Activated CD8-positive, alpha-beta memory T cell treated with anti-CD3 and anti-CD28 coated beads, Interleukin-2, amount 50 U/mL, for 48 hours (primary cell): Measurements from ENCODE around the gene FAM200C.

Source experiments
- DNase-seq: peaks from one replicate; pipeline ENCODE4 v3.0.0-alpha.2; 2020

FAM200C gene

DNA sequence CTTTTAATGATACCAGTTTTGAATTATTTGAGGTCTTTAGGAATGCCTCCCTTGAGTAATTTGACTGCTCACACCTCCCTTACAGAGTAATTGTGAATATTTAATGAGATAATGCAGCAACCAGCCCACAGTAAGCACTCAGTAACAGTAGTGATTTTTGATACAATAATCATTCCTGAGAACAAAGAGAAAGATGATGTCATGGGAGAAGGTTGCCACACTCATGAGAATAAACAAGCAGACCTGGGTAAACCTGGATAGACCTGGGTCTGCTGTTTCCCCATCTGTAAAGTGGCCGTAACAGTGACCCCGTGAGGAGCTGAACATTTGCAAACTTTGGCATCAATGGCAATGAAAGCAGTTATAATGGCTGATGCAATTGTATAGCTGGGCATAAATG is 33.6 kb downstream of the FAM200C start:
- DNase-seq, result no peak

DNA sequence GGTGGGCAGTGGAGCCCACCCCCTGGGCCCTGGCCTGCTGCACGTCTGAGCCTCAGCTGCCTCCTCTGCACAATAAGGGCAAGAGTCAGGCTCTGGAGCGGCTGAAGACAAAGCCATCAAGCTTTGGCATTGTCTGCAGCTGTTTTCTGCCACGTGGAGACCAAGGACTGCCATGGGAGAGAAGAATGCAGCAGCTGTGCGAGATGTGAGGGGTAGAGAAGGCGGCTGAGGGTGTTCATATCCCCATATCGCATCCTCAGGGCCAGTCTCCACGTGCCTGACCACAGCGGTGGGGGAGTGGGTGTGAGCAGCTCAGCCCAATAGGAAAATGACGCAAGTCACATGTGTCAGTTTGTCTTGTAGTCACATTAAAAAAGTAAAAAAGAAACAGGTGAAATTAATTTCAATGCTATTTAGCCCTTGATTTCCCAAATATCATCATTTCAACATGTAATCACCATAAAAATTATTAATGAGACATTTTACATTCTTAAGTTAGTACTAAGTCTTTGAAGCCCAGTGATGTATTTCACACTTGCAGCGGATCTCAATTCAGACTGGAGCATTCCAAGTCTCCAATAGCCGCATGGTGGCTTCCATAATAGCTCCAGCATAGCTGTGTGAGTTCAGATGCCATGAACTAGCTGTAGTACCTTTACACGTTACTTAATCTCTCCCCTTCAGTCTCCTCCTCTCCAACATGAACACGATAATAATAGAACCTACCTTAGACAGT is 36.0 kb downstream of the FAM200C start:
- no peak for DNase-seq

DNA sequence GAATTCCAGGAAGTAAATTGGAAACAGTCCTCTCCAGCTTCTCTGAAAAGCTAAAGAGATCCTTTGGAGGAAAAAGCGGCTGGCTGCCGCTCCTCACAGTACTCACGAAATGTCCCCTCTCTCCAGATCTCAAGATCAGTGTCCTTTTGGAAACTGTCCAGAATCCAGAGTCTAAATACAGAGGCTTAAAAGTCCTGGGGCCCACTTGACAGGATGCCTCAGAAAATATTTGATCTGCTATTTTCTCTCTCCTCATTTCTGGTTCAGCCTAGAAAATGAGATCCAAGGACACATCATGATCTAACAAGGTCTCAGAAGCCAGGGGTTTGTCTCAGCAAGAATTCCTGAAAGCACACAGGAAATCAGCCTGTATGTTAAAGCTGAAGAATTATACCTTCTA is 36.6 kb downstream of the FAM200C start:
- no peak for DNase-seq

DNA sequence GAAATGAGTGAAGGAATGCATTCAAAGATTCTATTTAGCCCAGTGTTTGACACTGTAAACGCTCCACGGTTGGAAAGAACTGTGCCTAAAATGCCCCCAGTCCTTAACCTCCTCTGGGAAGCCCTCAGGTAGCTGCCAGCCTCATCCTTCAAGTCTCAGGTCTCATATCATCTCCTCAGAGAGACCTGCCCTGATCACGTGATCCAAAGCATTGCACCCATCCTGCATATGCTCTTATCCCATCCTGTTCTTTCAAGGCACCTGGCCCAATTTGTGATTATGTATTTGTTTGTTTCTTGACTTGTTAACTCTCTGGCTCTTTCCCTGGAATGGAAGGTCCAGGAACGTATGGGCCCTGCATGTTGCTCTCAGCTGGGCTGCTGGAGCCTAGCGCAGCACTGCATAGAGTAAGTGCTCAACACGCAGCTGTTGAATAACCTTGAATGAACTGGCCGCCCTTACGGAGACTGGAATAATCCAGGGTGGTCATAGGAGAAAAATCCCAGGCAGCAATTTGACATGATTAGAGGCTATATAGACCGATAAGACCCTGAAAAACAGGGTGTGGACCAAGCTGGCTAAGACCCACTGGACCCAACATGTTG is 38.1 kb downstream of the FAM200C start:
- DNase-seq, result no peak

DNA sequence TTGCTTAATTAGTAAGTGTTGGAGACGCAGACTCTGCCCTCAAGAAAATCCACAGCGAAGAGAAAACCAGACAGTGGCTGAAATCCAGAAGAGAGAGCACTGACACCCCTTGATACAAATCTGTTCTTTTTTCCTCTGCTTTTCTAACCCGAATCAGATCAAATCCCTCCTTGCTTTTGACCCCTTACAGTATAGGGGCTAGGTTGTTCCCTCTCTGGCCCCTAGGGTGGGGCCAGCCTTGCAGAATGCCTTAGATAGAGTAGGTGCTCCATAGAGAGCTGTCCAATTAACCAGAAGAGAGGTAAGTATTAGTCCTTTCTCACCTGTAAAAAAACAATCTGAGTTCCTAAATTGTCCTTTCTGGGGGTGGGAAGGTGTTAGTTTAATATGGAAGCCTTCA is 39.5 kb downstream of the FAM200C start:
- DNase-seq, result no peak

DNA sequence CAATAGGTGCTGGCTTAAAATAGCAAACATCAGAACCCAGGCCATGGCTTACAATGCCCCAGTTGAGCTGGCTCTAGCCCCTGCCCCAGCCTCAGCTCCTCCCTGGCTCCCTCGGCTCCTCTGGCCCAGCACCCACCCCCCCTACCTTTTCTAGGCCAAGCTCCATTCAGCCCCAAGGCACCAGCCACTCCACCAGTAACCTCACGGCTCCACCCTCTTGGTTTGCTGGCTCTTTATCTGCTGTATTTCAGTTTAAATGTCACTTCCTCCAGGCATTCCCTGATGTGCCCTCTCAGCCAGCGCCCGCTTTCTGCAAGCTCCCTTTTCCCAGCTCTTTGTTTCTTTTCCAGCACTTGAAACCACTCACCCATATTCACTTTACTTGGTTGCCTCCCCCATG is 40.0 kb downstream of the FAM200C start:
- no peak for DNase-seq

DNA sequence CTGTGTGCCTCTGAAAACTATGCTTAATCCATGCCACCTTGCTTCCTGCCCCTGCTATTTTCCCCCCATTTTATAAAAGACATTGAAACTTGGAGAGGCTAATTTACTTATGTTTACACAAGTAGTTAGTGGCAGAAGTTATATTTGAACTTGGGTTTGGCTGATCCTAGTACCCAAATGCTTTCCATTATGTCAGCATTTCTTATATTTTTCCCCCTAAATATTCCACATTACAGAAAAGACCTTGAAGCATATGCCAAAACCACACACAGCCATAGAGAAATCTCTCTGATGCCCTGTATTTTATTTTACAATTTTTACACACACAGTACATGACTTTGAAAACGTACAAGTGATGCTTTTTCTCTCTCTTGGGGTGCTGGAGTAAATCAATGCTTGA is 40.6 kb downstream of the FAM200C start:
- no peak for DNase-seq

DNA sequence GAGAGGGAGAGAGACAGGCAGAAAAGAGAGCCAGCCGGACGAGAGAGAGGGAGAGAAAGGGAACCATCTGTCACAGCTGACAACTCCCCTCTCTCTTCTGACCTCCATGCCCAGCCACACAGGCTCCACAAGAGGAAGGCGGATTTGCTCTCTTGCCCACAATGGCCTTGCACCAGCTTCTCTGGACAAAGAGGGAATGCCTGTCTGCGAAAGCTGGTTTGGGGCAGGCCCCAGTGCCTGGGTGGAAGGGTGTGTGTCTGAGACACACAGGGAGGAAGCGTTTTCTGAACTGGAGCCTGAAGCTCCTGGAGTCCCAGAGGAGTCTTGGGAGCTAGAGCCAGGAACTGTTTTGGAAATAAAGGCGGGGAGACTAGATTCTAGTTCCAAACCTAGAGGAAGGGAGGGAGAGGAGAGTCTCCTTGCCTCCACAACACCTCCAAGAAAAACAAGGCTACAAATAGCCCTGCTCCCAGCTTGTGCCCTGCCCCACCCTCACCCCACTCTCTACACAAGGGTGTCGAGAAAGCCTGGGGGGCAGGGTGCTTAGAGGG is 41.9 kb downstream of the FAM200C start:
- DNase-seq, result no peak

DNA sequence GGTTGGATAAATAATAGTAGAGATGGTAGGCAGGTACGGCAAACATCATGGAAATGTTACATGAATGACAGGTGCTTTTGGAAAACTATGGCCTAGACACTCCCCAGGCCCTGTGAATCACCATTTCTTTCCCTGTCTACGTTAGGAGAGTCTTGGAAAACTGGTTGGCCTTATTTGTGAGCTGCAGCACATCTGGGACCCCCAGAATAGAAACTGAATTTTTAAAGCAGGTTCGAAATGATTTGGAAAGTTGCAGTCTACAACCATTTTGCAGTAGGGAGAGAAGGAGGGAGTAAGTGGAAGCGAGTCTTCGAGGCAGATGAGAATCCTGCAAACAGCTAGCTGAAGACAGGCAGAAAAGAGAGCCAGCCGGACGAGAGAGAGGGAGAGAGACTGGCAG is 42.5 kb downstream of the FAM200C start:
- no peak for DNase-seq

DNA sequence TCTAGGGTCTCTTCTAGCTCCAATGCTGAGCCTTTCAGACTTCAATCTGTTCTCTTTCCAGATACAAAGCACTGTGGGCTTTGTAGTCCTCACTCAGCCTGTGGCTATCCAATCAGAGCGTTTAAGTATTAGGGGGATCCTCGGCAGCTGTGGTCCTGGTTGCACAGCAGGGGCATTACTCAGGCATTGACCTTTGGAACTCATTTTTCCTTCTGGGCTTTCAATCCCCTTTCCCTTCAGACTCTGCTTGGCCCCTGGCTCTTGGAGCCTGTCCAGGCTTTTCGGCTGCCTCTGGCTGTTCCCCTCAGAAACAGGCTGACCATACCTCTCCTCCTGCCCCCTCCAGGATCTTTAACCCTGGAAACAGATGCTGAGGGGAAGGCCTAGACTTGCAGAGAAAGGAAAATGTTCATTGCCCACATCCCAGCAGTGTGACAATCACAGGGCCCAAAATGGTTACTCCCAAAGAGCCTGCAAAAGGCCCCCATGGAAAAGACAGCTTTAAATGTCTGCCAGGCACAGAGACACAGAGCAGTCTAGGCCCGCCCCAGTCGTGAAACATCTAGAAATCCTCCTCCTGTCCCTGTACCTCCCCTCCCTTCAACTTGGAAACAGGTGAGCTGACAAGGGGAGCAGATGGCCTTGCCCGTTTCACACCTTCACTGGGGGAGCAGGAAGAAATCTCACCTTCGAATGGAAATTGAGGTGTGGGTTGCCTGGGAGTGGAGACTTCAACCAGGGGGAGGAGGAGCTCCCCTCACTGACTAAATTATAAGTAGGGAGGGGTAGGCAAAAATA is 43.1 kb downstream of the FAM200C start:
- DNase-seq, result no peak

DNA sequence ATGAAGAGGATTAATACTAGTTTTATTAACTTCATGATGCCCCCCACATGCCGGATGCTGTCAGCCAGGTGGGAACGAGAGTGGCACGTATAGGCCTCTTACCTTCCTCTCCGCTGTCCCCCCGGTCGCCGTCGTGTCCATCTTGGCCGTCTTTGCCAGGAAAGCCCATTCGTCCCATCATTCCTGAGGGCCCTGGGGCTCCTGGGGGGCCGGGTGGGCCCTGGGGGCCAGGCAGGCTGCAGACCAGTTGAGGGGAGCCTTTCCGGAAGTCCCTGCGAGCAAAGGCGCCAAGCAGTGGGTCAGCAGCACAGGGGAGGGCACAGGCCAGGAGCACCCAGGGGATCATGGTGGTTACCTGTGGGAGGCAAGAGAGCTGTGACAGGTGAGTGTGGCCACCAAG is 45.2 kb downstream of the FAM200C start:
- no peak for DNase-seq

DNA sequence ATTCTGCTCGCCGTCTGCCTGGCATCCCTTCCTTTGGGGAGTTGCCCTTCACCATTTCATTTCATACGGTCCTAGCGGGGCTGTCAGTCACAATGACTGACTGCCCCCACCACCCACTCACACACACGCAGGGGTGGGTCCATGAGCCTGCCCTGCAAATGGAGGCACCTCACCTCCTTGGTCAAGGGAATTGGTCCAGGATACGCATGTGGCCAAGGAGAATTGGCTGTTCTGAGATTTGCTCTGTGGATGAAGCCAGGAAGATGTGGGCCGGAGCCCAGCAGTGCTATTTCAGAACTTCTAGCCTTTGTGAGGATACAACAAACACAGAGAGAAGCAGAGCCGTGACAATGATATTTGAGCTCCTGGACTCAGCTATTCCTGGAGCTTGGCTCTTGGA is 46.5 kb downstream of the FAM200C start:
- DNase-seq, result no peak

DNA sequence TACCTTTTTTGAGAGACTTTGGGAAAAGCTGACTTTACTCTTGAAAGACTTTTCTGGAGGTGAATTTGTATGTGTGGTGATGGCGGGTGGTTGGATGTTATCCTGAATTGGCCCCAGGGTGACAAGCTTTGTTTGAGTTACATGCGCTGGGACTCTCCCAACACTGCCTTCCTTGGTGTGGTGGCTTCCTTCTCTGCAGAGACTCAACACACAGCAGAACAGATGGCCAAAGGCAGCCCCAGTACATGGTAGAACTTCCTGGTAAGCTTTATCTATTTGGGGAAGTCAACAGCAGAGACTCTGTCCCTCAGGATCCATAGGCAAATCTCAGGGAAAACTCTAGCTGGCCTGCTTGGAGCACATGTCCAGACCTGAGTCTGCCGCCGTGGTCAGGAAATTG is 47.5 kb downstream of the FAM200C start:
- DNase-seq, result no peak

DNA sequence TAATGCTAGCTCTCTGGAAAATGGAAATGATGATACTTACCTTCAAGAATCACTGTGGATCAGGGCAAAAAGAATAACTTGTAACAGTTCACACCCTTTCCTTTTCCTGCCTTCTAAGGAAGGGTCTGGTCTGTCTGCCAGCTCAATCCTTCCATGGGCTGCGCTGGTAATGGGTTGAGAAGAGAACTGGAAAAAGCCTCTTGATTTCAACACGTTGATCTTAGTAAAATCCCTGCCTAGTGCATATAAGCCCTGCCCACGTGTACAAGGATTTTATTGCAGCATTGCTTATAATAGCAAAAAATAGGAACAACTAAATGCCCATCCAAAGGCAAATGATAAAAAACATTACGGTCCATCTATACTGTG is 49.9 kb downstream of the FAM200C start:
- no peak for DNase-seq

DNA sequence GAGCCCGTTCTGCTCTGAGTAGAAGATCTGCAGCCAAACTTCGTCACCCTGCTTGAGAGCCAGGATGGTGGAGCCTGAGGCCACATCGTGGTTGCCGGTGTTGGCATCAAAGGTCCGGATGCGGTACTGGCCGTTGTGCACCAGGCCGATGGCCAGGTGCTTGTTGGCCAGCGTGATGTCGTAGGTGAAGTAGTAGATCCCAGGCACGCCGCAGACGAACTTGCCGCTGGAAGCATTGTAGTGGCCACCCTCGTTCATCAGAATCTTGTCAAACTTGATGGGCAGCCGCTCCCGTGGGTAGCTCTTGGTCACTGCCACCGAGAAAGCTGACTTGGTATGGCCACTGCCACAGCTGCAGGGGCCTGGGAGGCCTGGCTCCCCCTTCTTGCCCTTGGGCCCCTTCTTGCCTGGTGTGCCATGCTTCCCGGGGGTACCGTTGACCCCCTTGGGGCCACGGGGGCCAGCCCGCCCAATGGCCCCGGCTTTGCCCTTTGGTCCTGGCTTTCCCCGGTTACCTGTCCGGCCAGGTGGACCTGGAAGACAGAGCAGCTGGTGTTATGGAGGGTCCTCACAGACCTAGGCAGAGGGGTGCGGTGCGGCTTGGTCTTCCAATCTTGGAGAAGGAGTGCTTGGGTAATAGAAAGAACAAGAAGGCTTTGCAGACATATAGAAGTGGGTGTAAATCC is 50.5 kb downstream of the FAM200C start:
- DNase-seq, result no peak

DNA sequence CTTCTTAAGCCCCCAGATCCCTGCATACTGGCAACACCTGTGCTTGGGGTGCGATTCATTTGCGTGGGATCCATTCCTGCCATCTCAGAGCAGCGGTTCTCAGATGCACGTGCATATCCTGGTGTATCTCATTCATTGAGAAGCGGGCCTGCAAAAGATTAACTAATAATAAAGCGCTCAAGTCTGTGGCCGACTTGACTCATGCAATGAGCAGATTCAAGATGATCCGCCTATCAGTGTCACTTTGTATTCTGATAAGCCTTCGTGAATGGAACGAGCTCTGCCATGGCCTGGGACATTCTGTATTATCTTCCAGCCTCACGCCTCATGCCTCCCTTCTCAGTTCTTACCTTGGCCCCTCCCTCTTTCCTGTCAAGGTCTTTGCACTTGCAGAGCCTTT is 51.8 kb downstream of the FAM200C start:
- DNase-seq, result no peak

DNA sequence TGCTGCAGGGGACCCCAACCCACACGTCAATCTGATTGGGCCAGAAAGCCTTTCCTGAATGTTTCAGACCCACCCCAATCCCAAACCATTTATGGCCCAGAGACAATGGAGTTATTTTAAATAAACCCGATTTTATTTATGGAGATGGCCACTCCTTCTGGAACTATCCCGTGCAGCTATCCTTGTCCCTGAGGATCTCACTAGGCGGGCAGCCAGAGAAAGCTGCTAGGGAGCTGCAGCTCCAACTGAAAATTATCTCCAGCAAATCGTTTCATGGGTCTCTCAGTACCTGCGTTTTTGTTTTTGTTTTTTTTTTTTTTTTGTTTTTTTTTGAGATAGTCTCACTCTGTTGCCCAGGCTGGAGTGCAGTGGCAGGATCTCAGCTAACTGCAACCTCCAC is 52.4 kb downstream of the FAM200C start:
- DNase-seq, result no peak
